Heart left ventricle (tissue), 16 donors: ENCODE results near the gene CA7. TPM values are rescaled to one million over a fixed set of nuclear protein-coding genes. Genes with fewer than 3 reads are reported as not detected.

Experiments
- ATAC-seq, 4 donors: fragments of 200-7000 bp; cut with Tn5 transposase; one replicate each; pipeline ENCODE4 v1.9.1; 2020 to 2022; ENCODE audit warnings: moderate library complexity in 4 of 4, mild to moderate bottlenecking in 3 of 4, moderate number of reproducible peaks in 1 of 4
- DNase-seq, 5 donors: peaks; one replicate each; pipeline ENCODE4 v3.0.0-alpha.2; 2020
- H3K27ac ChIP-seq, 12 donors: fragments of 200-600 bp; sonication (generic) in 4 of 12; one replicate each; pipeline versions ENCODE4 v1.5.0 to v1.8.0; 2016 to 2022; ENCODE audit warnings: mild to moderate bottlenecking in 2 of 12
- H3K27me3 ChIP-seq, 9 donors: fragments of 200-600 bp; sonication (generic) in 2 of 9; one replicate each; pipeline versions ENCODE4 v1.5.1 to v1.8.0; 2016 to 2022; ENCODE audit warnings: mild to moderate bottlenecking in 3 of 9
- H3K36me3 ChIP-seq, 9 donors: fragments of 200-600 bp; sonication (generic) in 2 of 9; one replicate each; pipeline versions ENCODE4 v1.5.0 to v1.8.0; 2018 to 2022; ENCODE audit warnings: mild to moderate bottlenecking in 2 of 9
- H3K4me1 ChIP-seq, 12 donors: fragments of 200-600 bp; sonication (generic) in 4 of 12; one replicate each; pipeline versions ENCODE4 v1.5.0 to v1.8.0; 2016 to 2022; ENCODE audit warnings: mild to moderate bottlenecking in 3 of 12
- H3K4me3 ChIP-seq, 12 donors: fragments of 200-600 bp; sonication (generic) in 4 of 12; one replicate each; pipeline versions ENCODE4 v1.5.0 to v1.8.0; 2017 to 2022; ENCODE audit warnings: mild to moderate bottlenecking in 9 of 12, moderate library complexity in 4 of 12
- H3K9me3 ChIP-seq, 12 donors: fragments of 200-600 bp; sonication (generic) in 4 of 12; one replicate each; pipeline versions ENCODE4 v1.5.0 to v1.8.0; 2016 to 2022; ENCODE audit warnings: mild to moderate bottlenecking in 1 of 12
- CTCF ChIP-seq, 12 donors: fragments of 200-600 bp; sonication (generic) in 4 of 12; IDR thresholded peaks; one replicate each; pipeline versions ENCODE4 v1.5.0 to v1.8.0; 2018 to 2022; ENCODE audit warnings: antibody characterized with exemption in 12 of 12, mild to moderate bottlenecking in 5 of 12
- POLR2A ChIP-seq, 2 donors: fragments of 450-650 bp; IDR thresholded peaks; one replicate each; pipeline ENCODE4 v1.6.1; 2017; ENCODE audit warnings: antibody characterized with exemption in 2 of 2, mild to moderate bottlenecking in 2 of 2, moderate library complexity in 2 of 2
- WGBS, 4 donors: extraction: QIAGEN DNeasy Blood & Tissue Kit in 2 of 4; methylation state at CpG; one replicate each; pipeline versions ENCODE4 v1.1.5 to v1.1.7; 2013 to 2018; 5-methylcytosine and 5-hydroxymethylcytosine counted together
- intact Hi-C, 10 donors: fragments of 100-400 bp; cut with DNase I; formaldehyde crosslinking; loops; one replicate each; pipeline versions ENCODE4 v1.11.1 to v1.14.2; 2022
- polyA plus RNA-seq, 2 donors: library from polyadenylated mRNA; stranded (reverse); fragments of 200-250 nt; gene quantifications; one replicate each; pipeline ENCODE4 v1.2.3, GENCODE V29; 2013
- total RNA-seq, 9 donors: library from RNA; depleted of rRNA in 2 of 9; stranded (reverse); fragments of >200 nt in 2 of 9; fragmentation: NEBNext Ultra II Directional in 3 of 9; extraction: Animal tissue kit (Norgen Biotek cat#: 25700) in 3 of 9; gene quantifications; one replicate each; pipeline versions ENCODE4 v1.1.0 to v1.2.4, GENCODE V29; 2016 to 2023
- donor health status: ischemic (EF 13 %, LVEDD 7.1; RV severe dilation, severe dysfunction).
- donor health status: healthy with polysubstance abuse.
- donor health status: DM: no; HTN: yes; CAD: no.
- donor health status: DM: no; HTN: no; CAD: no.
- donor health status: ischemic (EF 25% LVEDD 6.9; RV normal size, moderate dysfunction).
- donor health status: ischemic (EF 25% LVEDD 5.7; RV mildly dilated, moderate dysfunction).
- donor health status: healthy.
- donor health status: DM: yes; HTN: yes; CAD: no.
- donor health status: ischemic (EF 35%, LVEDD 5.7; RV mildly dilated, moderate dysfunction).
- donor health status: nonischemic (EF 11% LVEDD 7.7; RV severe dilation, severe dysfunction).
- donor health status: DM: yes; HTN: yes; CAD: no.
- donor health status: PGD.
- donor health status: ischemic (EF 29% LVEDD 5.4; RV normal size, mild dysfunction).
- donor health status: nonischemic (EF 23%, LVEDD 6.1; RV moderate dilation, normal function).

CA7 gene
- total and polyA plus RNA-seq, 11 donors, result not detected

DNA sequence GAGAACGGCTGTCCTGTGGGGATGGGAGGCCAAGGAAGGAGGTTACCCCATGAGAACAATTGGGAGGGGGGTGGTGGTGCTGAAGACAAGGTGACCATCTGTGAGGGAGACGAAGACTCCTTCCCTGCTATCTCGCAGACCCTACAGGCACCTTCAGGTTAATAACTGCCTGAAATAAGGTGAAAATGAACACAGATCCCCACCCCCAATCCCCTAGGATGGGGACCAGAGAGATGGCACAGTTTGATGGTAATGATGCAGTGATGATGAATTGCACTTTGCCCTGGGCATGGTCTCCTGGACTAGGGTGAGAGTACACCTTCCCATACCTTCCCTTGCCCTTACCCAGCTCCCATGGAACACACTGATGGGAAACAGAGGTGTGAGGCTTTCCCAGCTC, 12.0 kb upstream of the CA7 start:
- Histone ChIP-seq H3K36me3 (peaks cover 0 to 14% (median 7%) of the 10 kb centered on the region in 9 donors), H3K9me3 (no peaks in the 10 kb centered on the region), H3K4me1 (peaks cover 0 to 28% (median 15%) of the 10 kb centered on the region in 12 donors), H3K4me3 (no peak overlapping the region), H3K27me3 (no peaks in the 10 kb centered on the region), H3K27ac (no peak overlapping the region)
- TF ChIP-seq CTCF (IDR thresholded peaks at IDR 0.05), result no peak
- no peak for TF ChIP-seq POLR2A (IDR thresholded peaks at IDR 0.05)
- no peak for ATAC-seq
- WGBS, 4 donors, result 78 to 87% (median 84%) methylated on average over 3 of the region's 3 CpGs
- intact Hi-C loops, result loop anchor here in 5 of 10 donors (1.0 to 5.0 kb wide), 2 partner anchors 35 kb away; no protein-coding TSS in a partner anchor
- DNase-seq, result no peak

DNA sequence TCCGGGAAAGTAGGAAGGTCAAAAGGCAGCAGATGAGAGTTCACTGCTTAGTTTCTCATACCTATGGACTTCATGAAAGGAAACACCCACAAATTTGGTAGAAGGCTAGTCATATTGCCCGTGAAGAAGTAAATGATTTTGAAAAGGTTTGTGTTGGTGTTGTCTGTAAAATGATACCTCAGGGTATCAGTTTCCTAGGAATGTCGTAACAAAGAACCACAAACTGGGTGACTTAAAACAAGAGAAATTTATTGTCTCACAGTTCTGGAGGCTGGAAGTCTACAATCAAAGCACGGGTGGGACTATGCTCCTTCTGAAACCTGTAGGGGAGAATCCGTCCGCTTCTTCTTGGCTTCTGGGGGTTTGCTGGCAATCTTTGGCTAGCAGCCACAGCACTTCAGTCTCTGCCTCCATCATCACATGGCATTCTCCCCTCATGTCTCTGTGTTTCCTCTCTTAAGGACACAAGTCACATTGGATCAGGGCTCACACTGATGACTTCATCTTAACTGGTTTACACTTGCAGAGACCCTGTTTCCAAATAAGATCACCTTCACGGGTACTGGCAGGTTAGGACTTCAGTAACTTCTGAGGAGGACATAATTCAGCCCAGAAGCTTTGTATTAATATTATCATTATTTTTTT, 11.4 kb upstream of the CA7 start:
- TF ChIP-seq CTCF (IDR thresholded peaks at IDR 0.05), result no peak
- no peak for TF ChIP-seq POLR2A (IDR thresholded peaks at IDR 0.05)
- peaks cover 0 to 9% (median 1%) of the 10 kb centered on the region in 9 donors for H3K36me3 ChIP-seq
- no peaks in the 10 kb centered on the region for H3K9me3 ChIP-seq
- no peak overlapping the region for H3K27ac ChIP-seq
- peaks cover 0 to 27% (median 15%) of the 10 kb centered on the region in 12 donors for H3K4me1 ChIP-seq
- H3K4me3 ChIP-seq, result no peak overlapping the region
- DNase-seq (no peak), ATAC-seq (no peak)
- WGBS, 4 donors, result 78 to 84% (median 80%) methylated on average over 7 of the region's 7 CpGs
- H3K27me3 ChIP-seq, result no peaks in the 10 kb centered on the region
- intact Hi-C loops, result loop anchor here in 5 of 10 donors (1.0 to 5.0 kb wide), 2 partner anchors 35 kb away; no protein-coding TSS in a partner anchor

DNA sequence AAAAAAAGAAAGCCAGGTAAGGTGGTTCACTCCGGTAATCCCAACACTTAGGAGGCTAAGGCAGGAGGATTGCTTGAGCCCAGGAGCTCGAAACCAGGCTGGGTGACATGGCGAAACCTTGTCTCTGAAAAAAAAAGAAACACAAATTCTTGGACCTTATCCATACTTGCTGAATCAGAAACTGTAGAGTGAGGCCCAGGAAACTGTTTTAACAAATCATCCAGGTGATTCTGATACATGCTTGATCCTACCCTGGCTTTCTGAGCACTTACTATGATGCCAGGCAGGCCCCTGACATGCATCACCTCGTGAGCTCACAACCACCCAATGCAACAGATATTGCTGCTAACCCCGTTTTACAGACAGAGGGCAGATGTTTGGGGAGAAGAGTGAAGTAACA, 9.5 kb upstream of the CA7 start:
- TF ChIP-seq CTCF (IDR thresholded peaks at IDR 0.05), result no peak
- no peak for TF ChIP-seq POLR2A (IDR thresholded peaks at IDR 0.05)
- WGBS, 4 donors, result 88 to 94% (median 90%) methylated on average over 5 of the region's 5 CpGs
- Histone ChIP-seq H3K9me3 (peaks cover 0 to 11% (median 0%) of the 10 kb centered on the region in 12 donors), H3K4me1 (peaks cover 0 to 14% (median 4%) of the 10 kb centered on the region in 12 donors), H3K36me3 (no peaks in the 10 kb centered on the region), H3K4me3 (no peak overlapping the region), H3K27ac (no peak overlapping the region), H3K27me3 (no peaks in the 10 kb centered on the region)
- DNase-seq (no peak), ATAC-seq (no peak)
- intact Hi-C loops, result loop anchor here in 4 of 10 donors (5.0 kb wide), 1 partner anchor 33 kb away; no protein-coding TSS in a partner anchor

DNA sequence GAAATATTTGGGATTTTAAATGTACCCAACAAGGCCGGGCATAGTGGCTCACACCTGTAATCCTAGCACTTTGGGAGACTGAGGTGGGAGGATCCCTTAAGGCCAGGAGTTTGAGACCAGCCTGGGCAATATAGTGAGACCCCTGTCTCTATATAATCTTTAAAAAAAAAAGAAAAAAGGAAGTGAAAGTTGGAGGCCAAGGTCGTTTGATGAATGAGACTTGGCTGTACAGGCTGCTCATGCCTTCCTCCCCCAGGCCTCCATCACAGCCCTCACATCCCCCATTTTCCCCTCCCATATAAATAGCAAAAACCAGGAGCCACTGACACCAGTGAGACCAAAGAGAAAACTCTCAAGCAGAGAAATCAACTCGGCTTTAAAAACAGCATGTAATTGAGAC, 3.3 kb upstream of the CA7 start:
- ATAC-seq (no peak), DNase-seq (no peak)
- no peaks in the 10 kb centered on the region for H3K36me3 ChIP-seq
- no peak for TF ChIP-seq CTCF (IDR thresholded peaks at IDR 0.05)
- TF ChIP-seq POLR2A (IDR thresholded peaks at IDR 0.05), result no peak
- H3K4me3 ChIP-seq, result no peak overlapping the region
- H3K9me3 ChIP-seq, result peaks cover 0 to 11% (median 0%) of the 10 kb centered on the region in 12 donors
- peaks cover 5 to 25% (median 17%) of the 10 kb centered on the region in 9 donors for H3K27me3 ChIP-seq
- intact Hi-C loops, result no loop called here
- H3K27ac ChIP-seq, result no peak overlapping the region
- WGBS, 4 donors, result 52 to 59% (median 54%) methylated on average over 3 of the region's 3 CpGs
- H3K4me1 ChIP-seq, result peaks cover 0 to 20% (median 12%) of the 10 kb centered on the region in 12 donors
